ENCODE measurements around the gene RTCA. TPM values are rescaled to one million over a fixed set of nuclear protein-coding genes. Genes with fewer than 3 reads are reported as not detected.
"Not testable (repeated sequence)": the region's sequence is repeated elsewhere in the genome, so short reads cannot be mapped to it uniquely, and the experiment has no call there.

Gene RTCA
- total RNA-seq, 1 donor from 2014 or later, result 41.0 TPM

DNA sequence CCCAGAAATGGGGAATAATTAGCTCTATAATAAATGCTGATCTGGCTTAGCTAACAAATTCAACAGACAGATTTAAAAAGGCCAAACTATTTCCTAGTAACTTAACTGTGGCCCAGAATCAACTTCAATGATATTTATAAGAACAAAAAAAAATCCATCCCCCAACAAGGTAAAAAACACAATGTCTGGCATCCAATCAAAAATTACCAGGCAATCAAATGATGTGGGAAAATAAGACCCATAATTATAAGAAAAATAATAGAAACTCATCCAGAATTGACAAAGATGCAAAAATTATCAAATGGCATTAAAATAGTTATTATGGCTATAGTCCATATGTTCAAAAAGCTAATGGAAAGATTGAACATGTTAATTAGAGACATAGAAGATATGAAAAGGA, 43.8 kb downstream of the RTCA start:
- no peak for DNase-seq

DNA sequence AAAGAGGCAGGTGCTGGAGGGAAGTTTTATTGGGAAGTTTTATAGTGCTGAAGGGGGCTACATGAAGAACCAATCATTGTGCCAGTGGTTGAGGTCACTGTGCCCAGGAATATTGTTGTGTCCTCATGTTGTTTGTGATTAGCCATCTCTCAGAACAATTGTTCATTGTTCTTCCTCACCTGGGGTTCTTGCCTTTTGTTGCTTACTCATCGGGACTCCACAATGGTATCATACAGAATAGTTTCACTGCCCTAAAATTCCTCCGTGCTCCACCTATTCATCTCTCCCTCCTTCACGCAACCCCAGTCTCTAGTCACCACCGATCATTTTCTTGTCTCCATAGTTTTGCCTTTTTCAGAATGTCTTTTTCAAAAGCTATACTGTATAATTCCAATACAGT, 47.4 kb downstream of the RTCA start:
- DNase-seq, result peak; percentile 23

DNA sequence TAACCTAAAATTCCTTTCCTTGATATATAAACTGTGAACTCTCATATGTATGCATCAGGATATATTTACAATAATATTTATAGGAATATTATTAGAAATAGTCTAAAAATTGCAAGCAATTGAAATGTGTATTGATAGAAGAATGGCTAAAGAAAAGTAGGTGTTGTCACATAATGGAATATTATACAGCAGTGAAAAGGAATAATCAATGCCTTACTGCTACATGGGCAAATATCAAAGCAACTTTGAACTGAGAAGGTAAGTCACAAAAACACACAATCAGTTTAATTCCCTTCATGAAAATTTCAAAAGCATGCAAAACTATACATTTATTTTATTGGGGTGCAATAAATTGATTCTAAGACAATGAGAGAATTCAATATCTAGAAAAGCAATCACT, 50.6 kb downstream of the RTCA start:
- no peak for DNase-seq

- DNase-seq, result no peak
These were observed 54.5 kb downstream of the RTCA start for GRCh38 chr1:100320311-100321099.

- no peak for DNase-seq
These were observed 55.1 kb downstream of the RTCA start for GRCh38 chr1:100321100-100321493.

DNA sequence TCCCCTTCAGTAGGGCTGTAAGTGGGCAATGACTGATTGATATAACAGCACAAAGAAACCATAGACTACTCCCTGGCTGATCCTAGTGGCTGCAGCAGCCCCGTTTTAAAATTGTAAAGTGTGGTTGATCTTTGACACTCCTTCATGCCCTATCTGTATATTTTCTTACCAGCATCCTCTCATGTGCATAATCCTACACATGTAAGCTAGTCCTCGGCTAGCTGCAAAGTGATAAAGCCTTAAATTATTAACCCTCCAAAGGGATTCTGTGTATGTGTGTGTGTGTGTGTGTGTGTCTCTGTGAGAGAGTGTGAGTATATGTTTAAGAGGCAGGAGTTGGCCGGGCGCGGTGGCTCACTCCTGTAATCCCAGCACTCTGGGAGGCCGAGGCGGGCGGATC, 55.5 kb downstream of the RTCA start:
- DNase-seq, result no peak

DNA sequence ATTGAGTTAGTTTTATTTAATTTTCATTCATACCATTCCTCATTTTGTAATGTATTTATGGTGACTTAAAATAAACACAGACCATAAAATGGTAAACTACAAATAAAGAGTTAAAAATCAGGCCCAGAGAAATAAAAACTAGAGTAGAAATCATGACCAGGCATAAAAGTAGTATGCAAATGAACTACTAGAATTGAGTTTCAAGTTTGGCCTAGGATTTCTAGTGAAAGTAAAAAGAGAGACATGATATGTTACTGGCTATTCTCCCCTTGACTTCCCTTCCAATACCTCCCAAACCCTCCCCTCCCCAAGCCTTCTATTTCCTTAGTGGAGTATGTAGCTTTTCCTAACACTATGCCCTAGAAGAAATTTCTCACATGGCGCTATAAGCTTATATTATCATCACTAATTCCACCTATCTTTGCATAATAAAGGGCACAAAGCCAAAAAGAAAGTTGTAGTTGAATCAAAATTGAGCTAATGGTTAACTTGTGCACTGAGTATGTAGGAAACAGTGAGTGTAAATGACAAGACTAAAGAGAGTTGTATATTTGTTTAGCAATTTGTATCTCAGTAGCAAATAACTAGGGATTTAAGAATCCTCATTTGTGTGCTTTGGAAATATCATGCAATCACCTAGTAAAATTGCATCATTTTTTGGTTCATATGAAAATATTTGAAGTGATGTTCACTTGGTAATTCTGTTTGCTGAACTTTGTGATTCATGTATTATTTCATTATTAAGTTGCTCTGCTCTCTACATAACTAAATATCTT, 56.6 kb downstream of the RTCA start:
- no peak for DNase-seq

GRCh38 chr1:100323419-100324106, 57.5 kb downstream of the RTCA start:
- no peak for DNase-seq

DNA sequence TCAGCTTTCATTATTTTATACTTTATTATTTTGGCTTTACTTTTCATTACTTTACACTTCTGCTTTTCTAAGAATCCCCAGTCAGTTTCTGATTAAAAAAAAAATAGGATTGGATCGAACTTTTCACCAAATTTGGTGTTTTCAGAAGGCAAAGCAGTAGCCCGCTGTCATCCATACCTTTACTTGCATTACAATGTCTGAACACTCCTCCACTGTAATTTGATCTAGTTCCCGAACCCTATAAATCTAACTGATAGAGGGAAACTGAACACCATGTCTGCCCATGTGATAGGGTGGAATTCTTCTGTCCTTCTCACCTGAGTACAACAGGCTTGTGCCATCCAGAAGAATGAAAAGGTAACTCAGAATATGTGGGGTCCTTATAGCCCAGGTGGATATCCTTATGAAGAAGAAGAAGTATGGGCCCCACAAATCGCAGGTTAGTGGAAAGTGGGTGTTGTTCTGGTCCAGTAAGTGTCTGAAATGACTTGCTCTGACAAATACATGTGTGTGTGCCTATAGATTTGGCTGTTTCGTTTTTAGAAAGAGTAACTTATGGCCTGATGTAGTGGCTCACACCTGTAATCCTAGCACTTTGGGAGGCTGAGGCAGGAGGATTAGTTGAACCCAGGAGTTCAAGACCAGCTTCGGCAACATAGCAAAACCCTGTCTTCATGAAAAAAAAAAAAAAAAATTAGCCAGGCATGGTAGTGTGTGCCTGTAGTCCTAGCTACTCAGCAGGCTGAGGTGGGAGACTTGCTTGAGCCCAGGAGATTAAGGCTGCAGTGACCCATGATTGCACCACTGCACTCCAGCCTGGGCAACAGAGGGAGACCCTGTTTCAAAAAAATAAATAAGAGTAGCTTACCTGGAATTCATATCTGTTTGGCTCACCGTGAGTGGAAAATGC, 59.7 kb downstream of the RTCA start:
- DNase-seq, result no peak

GRCh38 chr1:100326325-100326670, 60.3 kb downstream of the RTCA start:
- not testable (repeated sequence) for DNase-seq

- no peak for DNase-seq
These were observed 62.1 kb downstream of the RTCA start for GRCh38 chr1:100328133-100328532.

DNA sequence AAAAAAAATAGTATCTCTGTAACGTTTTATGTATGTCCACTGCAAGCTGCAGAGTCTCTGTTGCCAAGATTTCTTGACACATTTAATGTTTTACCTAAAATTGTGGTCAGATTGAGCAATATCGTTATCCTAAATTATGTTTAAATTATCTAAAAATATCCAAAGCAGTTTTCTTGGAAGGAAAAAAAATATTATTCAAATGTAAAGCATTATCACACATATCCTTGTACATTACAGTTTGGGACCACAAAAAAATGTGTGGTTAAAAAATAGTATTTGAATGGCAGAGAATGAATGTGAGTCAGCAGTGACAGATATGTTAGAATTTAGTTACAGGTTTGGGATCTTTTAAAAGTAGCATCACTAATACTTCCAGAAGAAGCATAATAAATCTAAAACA, 65.1 kb downstream of the RTCA start:
- not testable (repeated sequence) for DNase-seq

DNA sequence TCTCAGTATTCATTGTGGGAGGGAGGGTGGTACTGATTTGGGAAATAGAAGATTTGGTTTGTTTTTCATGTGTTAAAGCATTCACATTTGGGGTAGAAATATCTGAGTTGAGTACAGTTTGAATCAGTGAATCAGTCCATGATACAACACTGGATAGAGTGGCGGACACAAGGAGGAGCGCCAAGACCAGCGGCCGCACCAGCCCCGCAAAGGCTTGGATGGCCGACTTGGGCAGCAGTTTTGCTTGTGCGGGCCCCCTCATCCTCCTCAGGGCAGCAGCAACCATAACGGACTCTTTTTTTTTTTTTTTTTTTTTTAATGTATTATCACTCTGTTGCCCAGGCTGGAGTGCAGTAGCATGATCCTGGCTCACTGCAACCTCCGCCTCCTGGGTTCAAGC, 66.3 kb downstream of the RTCA start:
- DNase-seq, result no peak

GRCh38 chr1:100335436-100335835, 69.4 kb downstream of the RTCA start:
- no peak for DNase-seq

DNA sequence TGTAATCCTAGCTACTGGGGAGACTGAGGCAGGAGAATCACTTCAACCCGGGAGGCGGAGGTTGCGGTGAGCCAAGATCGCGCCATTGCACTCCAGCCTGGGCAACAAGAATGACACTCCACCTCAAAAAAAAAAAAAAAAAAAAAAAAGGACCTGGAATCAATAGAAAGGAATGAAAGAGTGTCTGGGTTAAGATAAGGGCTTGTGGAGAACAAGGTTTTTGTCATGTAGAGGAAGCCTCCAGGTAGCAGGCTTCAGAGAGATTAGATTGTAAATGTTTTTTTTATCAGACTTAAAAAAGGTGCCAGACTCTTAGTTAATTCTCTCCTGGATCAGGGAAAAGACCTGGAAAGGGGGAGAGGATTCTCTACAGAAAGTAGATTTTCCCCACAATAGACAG, 71.9 kb downstream of the RTCA start:
- not testable (repeated sequence) for DNase-seq

DNA sequence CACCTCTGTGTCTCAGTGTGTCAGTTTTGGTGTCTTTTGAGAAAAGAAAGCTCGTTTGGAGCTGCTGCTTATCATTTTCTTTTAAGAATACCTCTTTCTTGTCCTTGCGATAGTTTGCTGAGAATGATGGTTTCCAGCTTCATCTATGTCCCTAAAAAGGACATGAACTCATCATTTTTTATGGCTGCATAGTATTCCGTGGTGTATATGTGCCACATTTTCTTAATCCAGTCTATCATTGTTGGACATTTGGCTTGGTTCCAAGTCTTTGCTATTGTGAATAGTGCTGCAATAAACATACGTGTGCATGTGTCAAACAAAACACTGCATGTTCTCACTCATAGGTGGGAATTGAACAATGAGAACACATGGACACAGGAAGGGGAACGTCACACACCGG, 73.7 kb downstream of the RTCA start:
- not testable (repeated sequence) for DNase-seq

- no peak for DNase-seq
These were observed 74.5 kb downstream of the RTCA start for GRCh38 chr1:100340494-100340893.

DNA sequence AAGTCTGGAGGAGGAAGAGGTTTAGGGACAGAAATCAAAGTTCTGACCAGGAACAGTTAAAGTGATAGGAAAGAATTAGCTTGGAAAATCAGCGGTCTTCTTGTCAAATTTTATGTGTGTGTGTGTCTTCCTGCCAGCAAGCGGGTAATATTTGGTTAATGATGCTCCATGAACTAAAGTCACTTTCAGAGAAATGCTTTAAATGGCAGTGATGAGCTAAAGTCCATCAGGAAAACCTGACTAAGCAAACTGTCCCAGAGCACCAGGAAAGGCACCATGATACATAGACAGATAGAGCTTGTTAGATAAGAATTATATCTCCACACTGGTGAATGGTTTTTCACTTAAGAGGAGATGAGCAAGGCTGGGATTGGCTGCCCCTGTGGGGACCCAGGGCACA, 76.3 kb downstream of the RTCA start:
- no peak for DNase-seq

All from dermis blood vessel endothelial cell (primary cell).